K562 (cell line): ENCODE results near the gene GOLGA2. TPM values are rescaled to one million over a fixed set of nuclear protein-coding genes. Genes with fewer than 3 reads are reported as not detected.

Experiments used
- CBX8 ChIP-seq: fragments of 200-600 bp; sonication (generic); IDR thresholded peaks from 2 replicates; pipeline ENCODE4 v1.6.1; 2012; ENCODE audit warnings: borderline replicate concordance, mixed run types, low read depth, mild to moderate bottlenecking, moderate library complexity, mixed read lengths, low read length, control low read depth, inconsistent platforms; ENCODE audit not compliant: poor library complexity, severe bottlenecking; ENCODE audit errors: extremely low read depth
- RCOR1 ChIP-seq, 2 experiments: IDR thresholded peaks; 2 replicates each; pipeline ENCODE4 v1.6.1; 2012; ENCODE audit warnings: low read depth in 2 of 2, low read length in 2 of 2, borderline replicate concordance in 1 of 2, improper control_type of control experiment in 1 of 2
- ZKSCAN1 ChIP-seq: fragments of 150-350 bp; IDR thresholded peaks from 2 replicates; pipeline ENCODE4 v1.6.1; 2016; ENCODE audit warnings: low read depth, low read length
- ZNF134 ChIP-seq: fragments of 250-450 bp; sonication (Bioruptor Pico); conservative IDR thresholded peaks from 2 replicates; pipeline ENCODE4 v1.4.0; 2020
- ZNF217 ChIP-seq: sonication (generic); formaldehyde crosslinking; IDR thresholded peaks from 2 replicates; pipeline ENCODE4 v1.8.0; 2022; ENCODE audit warnings: mild to moderate bottlenecking, missing genetic modification reagents
- ZNF3 ChIP-seq: fragments of 250-450 bp; sonication (Bioruptor Pico); IDR thresholded peaks from 2 replicates; pipeline ENCODE4 v1.5.0; 2021; ENCODE audit warnings: mild to moderate bottlenecking, moderate library complexity
- polyA plus RNA-seq, 8 experiments: library from polyadenylated mRNA; depleted of rRNA in 4 of 8; stranded (reverse) in 5 of 8; unstranded in 3 of 8; fragments of >200 nt; fragmentation: Nextera tagmentation in 2 of 8; fragmentation: Illumina TruSeq in 1 of 8; extraction: Ambion mirVana in 2 of 8; extraction: Trizol in 1 of 8; gene quantifications; 2 replicates each; pipeline versions ENCODE4 v1.2.1 to v1.2.3, GENCODE V29; 2011 to 2014; ENCODE audit warnings: inconsistent platforms in 1 of 8, missing spikeins in 1 of 8
- total RNA-seq, 7 experiments: library from RNA; depleted of rRNA in 6 of 7; stranded (reverse); fragments of >200 nt in 6 of 7; fragmentation: Illumina TruSeq in 2 of 7; extraction: Trizol in 2 of 7; gene quantifications; 2 replicates each; pipeline versions ENCODE4 v1.2.1 to v1.2.3, GENCODE V29; 2011 to 2021; ENCODE audit warnings: low replicate concordance in 1 of 7
- TF ChIP-seq, protein P1 (sequence below), 3 experiments: fragments of 200-800 bp in 1 of 3; fragments of 250-450 bp in 1 of 3; fragments of 450-650 bp in 1 of 3; sonication (Bioruptor Pico) in 1 of 3; sonication (Bioruptor generic) in 1 of 3; formaldehyde crosslinking in 1 of 3; IDR thresholded peaks; 2 replicates each; pipeline versions ENCODE4 v1.6.1 to v1.8.0; 2016 to 2022; ENCODE audit warnings: mild to moderate bottlenecking in 2 of 3, missing genetic modification characterization in 2 of 3, missing compliant biosample characterization in 1 of 3, moderate library complexity in 1 of 3
- TF ChIP-seq, protein P2 (sequence below): fragments of 250-450 bp; sonication (Bioruptor Pico); IDR thresholded peaks from 2 replicates; pipeline ENCODE4 v1.5.0; 2021; ENCODE audit warnings: mild to moderate bottlenecking, moderate library complexity
- TF ChIP-seq, protein P3 (sequence below), 2 experiments: fragments of 450-650 bp; IDR thresholded peaks; 2 replicates each; pipeline ENCODE4 v1.6.1; 2016

The GOLGA2 gene
- total and polyA plus RNA-seq, 9 of the 15 experiments (the other 6 are each of a cell fraction or from before 2014, with no cell fraction given), result 15.7 to 138 (median 76.0) TPM

DNA sequence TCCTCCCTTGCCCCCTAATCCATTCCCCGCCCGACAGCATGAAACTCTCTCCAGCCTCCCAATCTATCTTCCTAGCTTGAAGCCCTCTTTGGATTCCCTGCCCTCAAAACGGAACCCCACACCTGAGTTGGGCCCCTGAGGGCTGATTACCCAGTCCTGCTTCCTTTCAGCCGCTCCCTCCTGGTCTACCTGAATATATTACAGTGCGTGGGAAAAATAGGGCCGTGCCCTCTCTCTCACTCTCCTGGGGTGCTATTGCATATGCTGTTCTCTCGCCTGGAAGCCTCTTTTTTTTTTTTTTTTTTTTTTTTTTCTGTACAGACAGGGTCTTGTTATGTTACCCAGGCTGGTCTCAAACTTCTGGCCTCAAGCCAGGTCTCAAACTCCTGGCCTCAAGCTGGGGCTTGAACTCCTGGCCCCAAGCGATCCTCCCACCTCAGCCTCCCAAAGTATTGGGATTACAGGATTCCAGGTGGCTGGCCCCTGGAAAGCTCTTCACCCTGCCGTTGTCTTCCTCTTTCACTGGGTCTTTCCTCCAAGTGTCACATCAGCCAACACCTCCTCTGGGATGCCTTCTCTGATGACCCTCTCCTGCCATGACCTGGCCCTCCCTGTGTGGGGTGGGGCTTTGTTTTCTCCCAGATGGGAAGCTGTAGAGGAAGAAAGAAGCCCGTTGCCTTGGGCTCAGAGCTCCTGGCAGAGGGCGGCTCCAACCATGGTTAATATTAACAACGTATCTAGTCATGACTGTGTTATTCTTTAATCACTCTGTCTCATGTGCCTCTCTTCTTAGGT is 64.4 kb downstream of the GOLGA2 start (continued):
- TF ChIP-seq, protein P1, sequence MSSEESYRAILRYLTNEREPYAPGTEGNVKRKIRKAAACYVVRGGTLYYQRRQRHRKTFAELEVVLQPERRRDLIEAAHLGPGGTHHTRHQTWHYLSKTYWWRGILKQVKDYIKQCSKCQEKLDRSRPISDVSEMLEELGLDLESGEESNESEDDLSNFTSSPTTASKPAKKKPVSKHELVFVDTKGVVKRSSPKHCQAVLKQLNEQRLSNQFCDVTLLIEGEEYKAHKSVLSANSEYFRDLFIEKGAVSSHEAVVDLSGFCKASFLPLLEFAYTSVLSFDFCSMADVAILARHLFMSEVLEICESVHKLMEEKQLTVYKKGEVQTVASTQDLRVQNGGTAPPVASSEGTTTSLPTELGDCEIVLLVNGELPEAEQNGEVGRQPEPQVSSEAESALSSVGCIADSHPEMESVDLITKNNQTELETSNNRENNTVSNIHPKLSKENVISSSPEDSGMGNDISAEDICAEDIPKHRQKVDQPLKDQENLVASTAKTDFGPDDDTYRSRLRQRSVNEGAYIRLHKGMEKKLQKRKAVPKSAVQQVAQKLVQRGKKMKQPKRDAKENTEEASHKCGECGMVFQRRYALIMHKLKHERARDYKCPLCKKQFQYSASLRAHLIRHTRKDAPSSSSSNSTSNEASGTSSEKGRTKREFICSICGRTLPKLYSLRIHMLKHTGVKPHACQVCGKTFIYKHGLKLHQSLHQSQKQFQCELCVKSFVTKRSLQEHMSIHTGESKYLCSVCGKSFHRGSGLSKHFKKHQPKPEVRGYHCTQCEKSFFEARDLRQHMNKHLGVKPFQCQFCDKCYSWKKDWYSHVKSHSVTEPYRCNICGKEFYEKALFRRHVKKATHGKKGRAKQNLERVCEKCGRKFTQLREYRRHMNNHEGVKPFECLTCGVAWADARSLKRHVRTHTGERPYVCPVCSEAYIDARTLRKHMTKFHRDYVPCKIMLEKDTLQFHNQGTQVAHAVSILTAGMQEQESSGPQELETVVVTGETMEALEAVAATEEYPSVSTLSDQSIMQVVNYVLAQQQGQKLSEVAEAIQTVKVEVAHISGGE (CRISPR knock-in tag; IDR thresholded peaks at IDR 0.05), result no peak
- no peak for TF ChIP-seq CBX8
- TF ChIP-seq ZKSCAN1, result no peak
- TF ChIP-seq RCOR1 (IDR thresholded peaks at IDR 0.05; ENCODE audit: borderline replicate concordance in 1 of 2, low read depth in 2 of 2, low read length in 2 of 2), result no peak
- no peak for TF ChIP-seq ZNF217
- 0 out of 2 replicates have a peak, but pooled peaks have one; percentile 40 for TF ChIP-seq ZNF134 (CRISPR knock-in tag)
- TF ChIP-seq, protein P2, sequence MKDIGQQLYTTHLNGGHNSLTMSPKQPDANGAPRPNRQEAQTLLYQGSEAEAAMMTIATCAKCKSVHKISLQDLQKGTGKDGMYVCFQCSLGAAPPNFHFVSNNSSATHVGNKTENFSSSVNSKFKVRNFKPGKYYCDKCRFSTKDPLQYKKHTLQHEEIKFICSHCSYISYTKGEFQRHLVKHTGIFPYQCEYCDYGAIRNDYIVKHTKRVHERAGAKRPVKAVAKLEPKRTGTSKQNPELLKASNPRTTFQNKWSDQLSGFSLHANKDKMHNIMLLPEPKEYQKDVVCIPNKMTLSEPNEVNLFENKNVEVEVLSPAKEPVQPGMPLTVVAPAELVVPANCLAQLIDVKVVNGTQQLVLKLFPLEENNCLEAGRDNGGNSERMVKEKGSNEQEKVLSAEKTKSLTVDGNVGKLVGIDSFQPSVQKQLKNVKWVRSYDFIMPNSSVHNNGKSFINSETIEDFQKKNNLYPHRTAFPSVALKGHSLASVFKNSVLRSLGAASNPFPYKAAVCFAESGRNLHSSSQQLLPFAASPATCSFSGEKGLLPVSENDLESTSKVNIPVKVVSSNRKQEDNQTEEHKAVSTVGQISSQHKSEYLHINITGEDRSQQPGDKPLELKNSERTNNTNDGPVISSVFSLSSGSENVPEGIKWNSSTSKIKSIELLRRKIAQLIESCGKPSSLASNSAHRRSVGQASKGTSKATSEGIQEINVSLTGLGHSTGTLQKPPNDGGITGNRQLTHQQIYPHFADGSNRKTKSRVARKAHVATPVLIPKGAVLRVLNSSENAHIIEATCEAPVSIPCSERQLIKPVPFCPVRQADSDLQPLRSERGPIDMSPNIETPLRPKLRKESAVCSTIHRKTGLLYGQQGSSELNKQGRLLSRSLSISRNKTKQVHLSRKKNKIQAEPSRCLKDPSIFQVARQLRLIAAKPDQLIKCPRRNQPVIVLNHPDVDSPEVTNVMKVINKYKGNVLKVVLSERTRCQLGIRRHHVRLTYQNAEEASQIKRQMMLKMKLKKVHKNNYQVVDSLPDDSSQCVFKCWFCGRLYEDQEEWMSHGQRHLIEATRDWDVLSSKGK (CRISPR knock-in tag), result no peak
- TF ChIP-seq ZNF3, result no peak
- TF ChIP-seq, protein P3, sequence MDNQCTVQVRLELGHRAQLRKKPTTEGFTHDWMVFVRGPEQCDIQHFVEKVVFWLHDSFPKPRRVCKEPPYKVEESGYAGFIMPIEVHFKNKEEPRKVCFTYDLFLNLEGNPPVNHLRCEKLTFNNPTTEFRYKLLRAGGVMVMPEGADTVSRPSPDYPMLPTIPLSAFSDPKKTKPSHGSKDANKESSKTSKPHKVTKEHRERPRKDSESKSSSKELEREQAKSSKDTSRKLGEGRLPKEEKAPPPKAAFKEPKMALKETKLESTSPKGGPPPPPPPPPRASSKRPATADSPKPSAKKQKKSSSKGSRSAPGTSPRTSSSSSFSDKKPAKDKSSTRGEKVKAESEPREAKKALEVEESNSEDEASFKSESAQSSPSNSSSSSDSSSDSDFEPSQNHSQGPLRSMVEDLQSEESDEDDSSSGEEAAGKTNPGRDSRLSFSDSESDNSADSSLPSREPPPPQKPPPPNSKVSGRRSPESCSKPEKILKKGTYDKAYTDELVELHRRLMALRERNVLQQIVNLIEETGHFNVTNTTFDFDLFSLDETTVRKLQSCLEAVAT (IDR thresholded peaks at IDR 0.05), result no peak
